NOMO-1 (cell line): ENCODE data around the gene FAM53A.

Experiments used
- DNase-seq, 2 experiments: peaks; one replicate each; lab custom pipeline; 2025; ENCODE audit not compliant: unreplicated experiment in 2 of 2; lab: John Stamatoyannopoulos, UW

Gene FAM53A

DNA sequence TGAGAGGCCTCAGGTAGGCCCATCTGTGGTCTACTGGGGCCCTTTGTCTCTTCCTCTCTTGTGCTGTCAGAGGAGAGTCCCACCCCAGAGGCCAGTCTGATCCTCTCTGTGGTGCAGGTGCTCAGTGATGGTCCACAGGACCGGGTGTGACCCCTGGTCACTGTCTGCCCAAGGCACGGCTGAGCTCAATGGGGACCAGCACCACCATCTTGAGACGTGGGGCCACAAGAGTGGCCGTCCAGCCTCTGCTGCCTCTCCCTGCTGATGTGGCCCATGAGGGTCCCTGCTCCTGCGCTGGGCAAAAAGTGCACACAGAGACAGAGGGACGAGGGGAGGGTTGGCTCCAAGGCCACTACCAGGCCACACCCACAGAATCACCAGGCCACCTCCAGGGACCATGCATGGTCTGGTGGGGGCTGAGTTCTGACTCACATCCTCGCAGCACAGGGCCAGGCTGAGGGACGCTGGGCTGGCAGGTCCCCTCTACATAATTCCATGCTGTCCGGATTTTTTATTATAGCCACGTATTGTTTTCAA lies 88.3 kb downstream of the FAM53A start:
- no peak for DNase-seq

GRCh38 chr4:1594871-1595788 lies 89.0 kb downstream of the FAM53A start:
- no peak for DNase-seq

GRCh38 chr4:1593881-1594345 lies 90.2 kb downstream of the FAM53A start:
- no peak for DNase-seq

DNA sequence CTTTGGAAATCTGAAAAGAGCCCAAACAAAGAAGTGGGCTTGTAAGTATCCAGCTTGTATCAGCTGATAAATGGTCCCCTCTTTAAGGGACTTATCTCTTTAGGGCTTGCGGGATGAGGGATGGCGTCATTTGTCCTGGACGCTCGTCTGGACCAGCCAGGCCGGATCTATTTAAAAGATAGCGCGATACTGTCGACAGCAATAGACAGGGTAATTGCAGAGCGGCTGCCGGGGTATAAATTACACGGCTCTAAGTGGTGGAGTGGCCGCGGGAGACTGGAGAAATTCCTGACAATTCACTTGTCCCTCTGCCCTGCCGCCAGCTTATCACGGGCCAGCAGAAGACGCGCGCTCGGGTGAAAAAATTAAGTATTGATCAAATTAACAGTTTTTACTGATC lies 90.7 kb downstream of the FAM53A start:
- DNase-seq: no peak

GRCh38 chr4:1592709-1593417 lies 91.2 kb downstream of the FAM53A start:
- no peak for DNase-seq

DNA sequence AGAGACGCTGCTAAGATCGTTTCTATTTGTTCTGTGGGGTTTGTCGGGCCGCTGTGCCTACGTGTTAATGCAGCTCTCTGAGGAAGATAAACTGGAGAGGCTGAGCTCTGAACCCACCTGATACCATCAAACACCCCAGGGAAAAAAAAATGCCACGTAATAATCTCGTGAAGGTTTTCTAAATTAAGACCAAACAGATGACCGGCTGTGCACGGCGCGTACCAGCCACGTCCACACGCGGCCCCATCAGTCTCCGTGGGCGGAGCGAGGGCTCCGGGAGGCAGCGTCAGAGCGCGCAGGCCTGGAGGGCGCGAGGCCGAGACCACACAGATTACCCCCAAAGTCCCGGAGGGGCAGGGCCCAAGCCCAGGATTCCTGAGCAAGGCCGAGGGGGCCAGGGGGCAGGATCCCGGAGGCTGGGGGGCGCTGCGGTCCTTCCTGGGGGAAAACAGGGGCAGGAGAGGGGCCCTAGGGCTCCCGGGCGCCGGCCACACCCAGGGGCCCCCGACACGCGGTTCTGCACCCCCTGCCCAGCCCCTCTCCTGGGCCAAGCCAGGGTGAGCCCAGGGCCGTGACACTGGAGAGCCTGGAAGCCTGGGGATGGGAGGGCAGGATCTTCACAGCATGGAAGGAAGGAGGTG lies 91.9 kb downstream of the FAM53A start:
- no peak for DNase-seq

GRCh38 chr4:1591107-1591506 lies 93.0 kb downstream of the FAM53A start:
- no peak for DNase-seq

GRCh38 chr4:1590244-1590643 lies 93.9 kb downstream of the FAM53A start:
- DNase-seq: no peak
